ELR (cell line): ENCODE results near the gene TLCD1.
"Not testable (repeated sequence)": the region's sequence is repeated elsewhere in the genome, so short reads cannot be mapped to it uniquely, and the experiment has no call there.

Experiments used
- DNase-seq: peaks from one replicate; pipeline ENCODE4 v3.0.0-alpha.2; 2015; ENCODE audit warnings: low read depth

Gene TLCD1

GRCh38 chr17:28746611-28747050 lies 20.6 kb upstream of the TLCD1 start:
- DNase-seq, result no peak

- DNase-seq, result peak; percentile 77
Measured at GRCh38 chr17:28745786-28746411, 19.9 kb upstream of the TLCD1 start.

- DNase-seq, result peak; percentile 69
Measured at GRCh38 chr17:28744972-28745785, 19.1 kb upstream of the TLCD1 start.

- peak; percentile 60 for DNase-seq
Measured at GRCh38 chr17:28744104-28744971, 18.3 kb upstream of the TLCD1 start.

GRCh38 chr17:28743243-28744103 lies 17.4 kb upstream of the TLCD1 start, which contains the start of gene TRAF4:
Gene TRAF4 (plus strand): TSS chr17:28744011. CDS start chr17:28744113, 102 bp downstream.
- peak; percentile 90 for DNase-seq

GRCh38 chr17:28741358-28742349 lies 15.6 kb upstream of the TLCD1 start:
- no peak for DNase-seq

GRCh38 chr17:28740406-28741357 lies 14.6 kb upstream of the TLCD1 start:
- no peak for DNase-seq

GRCh38 chr17:28738680-28739384 lies 12.8 kb upstream of the TLCD1 start:
- no peak for DNase-seq

GRCh38 chr17:28737770-28738679 lies 12.0 kb upstream of the TLCD1 start:
- no peak for DNase-seq

- DNase-seq, result no peak
Measured at GRCh38 chr17:28737316-28737715, 11.3 kb upstream of the TLCD1 start.

GRCh38 chr17:28735913-28736769 lies 10.1 kb upstream of the TLCD1 start:
- DNase-seq, result not testable (repeated sequence)

GRCh38 chr17:28735242-28735722 lies 9.2 kb upstream of the TLCD1 start:
- DNase-seq, result peak; percentile 40

- no peak for DNase-seq
Measured at GRCh38 chr17:28734712-28735241, 8.7 kb upstream of the TLCD1 start.

- DNase-seq, result no peak
Measured at GRCh38 chr17:28733346-28733745, 7.3 kb upstream of the TLCD1 start.

- DNase-seq, result no peak
Measured at GRCh38 chr17:28729950-28730330, 3.9 kb upstream of the TLCD1 start.
